ENCODE measurements around the gene FGD5.

DNA sequence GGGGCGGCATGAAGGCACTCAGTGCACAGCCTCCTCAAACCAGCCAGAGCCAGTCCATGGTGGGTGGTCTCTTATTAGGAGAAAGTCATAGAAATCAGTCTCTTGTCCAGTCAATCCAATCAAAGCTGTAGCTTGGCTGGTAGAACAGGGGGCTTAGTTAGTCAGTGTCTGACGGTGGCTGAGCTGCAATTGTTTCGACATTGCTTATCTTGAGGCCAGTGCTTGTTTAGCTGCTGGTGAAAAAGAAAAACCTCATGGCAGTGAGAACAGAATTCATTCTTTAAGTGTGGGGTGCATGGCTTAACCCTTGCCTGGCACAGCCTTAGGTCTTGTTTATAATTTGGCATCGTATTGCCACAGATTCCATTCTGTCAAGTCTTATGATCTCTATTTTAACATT, 53.9 kb downstream of the FGD5 start:
- TF ChIP-seq, protein P1, sequence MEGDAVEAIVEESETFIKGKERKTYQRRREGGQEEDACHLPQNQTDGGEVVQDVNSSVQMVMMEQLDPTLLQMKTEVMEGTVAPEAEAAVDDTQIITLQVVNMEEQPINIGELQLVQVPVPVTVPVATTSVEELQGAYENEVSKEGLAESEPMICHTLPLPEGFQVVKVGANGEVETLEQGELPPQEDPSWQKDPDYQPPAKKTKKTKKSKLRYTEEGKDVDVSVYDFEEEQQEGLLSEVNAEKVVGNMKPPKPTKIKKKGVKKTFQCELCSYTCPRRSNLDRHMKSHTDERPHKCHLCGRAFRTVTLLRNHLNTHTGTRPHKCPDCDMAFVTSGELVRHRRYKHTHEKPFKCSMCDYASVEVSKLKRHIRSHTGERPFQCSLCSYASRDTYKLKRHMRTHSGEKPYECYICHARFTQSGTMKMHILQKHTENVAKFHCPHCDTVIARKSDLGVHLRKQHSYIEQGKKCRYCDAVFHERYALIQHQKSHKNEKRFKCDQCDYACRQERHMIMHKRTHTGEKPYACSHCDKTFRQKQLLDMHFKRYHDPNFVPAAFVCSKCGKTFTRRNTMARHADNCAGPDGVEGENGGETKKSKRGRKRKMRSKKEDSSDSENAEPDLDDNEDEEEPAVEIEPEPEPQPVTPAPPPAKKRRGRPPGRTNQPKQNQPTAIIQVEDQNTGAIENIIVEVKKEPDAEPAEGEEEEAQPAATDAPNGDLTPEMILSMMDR (IDR thresholded peaks at IDR 0.05): no peak
- no peak for TF ChIP-seq POLR2A (IDR thresholded peaks at IDR 0.05)
